HG03196 (cell line): ENCODE results near the gene RBM39.
A peak's percentile ranks its signal among the peaks of the same experiment; 100 is the strongest.
"Not testable (repeated sequence)": the region's sequence is repeated elsewhere in the genome, so short reads cannot be mapped to it uniquely, and the experiment has no call there.

Experiments
- ATAC-seq: cut with Tn5 transposase; IDR thresholded peaks from one replicate; pipeline ENCODE4 v1.9.1; 2021; ENCODE audit not compliant: unreplicated experiment

RBM39 gene

DNA sequence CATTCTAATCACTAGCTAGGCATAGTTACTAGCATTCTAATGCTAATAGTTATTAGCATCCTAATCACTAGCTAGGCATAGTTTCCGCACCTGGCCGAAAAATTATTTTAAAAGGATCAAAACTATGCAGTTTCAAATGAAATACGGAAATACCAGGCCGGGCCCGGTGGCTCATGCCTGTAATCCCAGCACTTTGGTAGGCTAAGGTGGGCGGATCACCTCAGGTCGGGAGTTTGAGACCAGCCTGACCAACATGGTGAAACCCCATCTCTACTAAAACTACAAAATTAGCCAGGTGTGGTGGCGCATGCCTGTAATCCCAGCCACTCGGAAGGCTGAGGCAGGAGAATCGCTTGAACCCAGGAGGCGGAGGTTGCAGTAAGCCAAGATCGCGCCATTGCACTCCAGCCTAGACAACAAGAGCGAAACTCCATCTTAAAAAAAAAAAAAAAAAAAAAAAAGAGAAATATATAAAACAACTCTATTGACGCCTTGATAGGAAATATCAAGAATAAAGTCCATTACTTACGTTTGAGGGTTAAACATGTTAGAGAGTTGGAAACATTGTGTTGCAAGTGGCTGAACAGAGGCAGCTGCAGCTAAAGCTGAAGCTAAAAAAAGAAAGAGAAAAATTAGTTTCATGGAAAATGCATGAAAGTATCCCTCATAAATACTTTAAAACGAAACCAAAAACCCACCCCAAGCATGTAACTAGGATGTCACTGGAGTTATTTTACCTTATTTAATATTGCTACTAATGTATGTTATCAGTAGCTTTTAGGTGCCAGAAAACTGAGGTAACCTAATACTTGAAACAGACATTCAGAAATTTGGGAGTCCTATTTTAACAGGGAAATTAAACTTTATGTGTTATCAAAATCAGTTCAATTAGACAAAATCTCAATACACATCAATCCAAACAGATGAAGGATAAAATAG is 35.2 kb downstream of the RBM39 start:
- ATAC-seq: not testable (repeated sequence)

DNA sequence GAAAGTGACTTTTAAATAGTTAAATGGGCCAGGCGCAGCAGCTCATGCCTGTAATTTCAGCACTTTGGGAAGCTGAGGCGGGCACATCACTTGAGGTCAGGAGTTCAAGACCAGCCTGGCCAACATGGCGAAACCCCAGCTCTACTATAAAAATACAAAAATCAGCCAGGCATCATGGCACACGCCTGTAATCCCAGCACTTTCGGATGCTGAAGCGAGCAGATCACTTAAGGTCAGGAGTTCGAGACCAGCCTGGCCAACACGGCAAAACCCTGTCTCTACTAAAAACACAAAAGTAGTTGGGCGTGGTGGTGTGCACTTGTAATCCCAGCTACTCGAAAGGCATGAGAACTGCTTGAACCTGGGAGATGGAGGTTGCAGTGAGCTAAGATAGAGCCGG is 36.2 kb downstream of the RBM39 start:
- ATAC-seq: not testable (repeated sequence)

DNA sequence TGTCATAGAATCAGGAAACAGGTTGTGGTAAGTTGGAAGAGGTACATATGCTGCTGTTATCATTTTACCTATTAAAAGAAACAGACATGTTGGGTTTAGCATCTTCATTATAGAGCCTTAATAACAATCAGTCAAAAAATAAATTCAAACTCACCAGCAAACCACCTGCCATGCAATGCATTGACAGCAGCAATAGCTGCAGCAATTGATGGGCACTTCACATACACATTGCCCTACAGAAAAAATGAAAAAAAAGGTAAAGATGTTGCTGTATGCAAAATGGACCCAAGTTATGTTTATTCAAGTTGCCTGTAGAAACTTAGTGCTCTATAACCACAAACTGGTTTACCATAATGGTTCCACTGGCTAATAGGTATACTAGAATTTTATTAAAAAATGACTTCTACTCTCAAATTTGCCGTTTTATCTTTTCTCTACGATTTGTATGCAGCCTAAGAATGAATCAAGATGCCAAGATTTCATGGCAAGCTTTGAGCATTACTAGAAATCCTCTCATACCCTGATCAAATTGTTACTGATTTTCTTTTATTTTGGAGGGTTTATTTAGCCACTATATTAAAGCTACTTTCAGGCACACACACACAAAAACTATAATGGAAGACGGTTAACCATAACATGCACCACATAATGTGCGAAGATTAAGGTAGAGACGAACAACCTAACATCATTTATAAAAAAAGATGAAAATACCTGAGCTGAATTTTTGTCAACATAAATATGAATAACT is 37.4 kb downstream of the RBM39 start:
- ATAC-seq: no peak

DNA sequence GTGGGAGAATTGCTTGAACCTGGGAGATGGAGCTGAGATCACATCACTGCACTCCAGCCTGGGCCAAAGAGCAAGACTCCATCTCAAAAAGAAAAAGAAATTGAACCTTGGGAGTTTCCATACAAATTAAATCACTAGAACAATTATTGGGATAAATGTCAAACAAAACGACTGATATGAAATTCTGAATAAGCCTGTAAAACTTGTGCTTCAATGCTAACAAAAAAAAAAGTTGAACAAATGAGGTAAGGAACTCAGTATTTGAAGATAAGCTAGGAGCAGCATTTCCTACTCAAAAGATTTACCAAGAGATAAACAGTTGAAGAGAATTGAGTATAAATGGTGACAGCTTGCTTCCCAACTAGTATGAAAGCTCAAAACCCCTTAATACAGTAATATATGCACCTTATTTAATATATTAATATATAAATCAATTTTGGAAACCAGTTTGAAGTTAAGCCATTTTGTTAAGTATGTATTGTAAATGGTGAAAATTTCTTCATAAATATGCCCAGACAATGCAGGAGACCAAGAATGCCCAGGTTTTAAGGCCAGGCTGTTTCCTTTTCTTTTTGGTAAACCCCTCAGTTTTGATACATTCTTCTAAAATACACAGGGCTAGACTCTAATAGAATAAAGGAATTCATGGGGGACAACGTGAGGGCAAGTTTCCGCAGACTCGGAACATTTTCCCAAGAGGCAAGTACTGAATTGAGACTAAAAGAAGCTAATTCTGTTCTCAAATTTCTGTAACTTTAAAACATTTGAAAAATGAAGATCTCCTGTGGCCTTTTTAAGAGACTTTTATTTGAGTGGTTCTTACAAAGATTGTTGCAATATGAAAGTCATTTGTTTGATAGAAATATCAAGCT is 39.0 kb downstream of the RBM39 start:
- no peak for ATAC-seq

DNA sequence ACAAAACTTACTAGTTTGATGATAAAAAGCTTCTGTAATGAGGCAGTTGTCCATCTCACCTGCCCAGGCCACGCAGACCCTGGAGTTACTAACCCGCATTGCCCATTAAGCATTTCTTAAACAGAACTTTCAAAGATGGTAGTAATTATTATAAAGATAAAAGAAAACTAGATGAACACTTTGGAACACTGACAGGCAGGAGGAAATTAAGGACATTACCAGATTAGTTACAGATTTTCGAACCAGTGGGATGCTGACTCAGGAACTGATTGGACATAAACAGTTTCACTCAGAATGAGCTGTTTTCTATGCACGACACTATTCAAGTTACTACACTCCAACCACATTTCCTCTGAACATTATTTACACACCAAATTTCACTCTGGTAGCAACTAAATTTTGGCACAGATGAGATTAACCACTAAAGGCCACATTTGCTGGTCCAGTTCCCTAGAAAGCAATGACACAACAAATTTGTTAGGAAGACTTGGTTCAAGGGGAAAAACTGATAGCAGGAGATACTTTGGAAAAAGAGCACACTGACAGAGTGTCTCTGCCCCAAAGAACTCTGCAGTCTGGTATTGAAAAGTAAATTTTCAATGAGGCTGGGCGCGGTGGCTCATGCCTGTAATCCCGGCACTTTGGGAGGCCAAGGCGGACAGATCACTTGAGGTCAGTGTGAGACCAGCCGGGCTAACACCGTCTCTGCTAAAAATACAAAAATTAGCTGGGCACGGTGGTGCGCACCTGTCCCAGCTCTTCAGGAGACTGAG is 39.8 kb downstream of the RBM39 start:
- ATAC-seq: no peak

DNA sequence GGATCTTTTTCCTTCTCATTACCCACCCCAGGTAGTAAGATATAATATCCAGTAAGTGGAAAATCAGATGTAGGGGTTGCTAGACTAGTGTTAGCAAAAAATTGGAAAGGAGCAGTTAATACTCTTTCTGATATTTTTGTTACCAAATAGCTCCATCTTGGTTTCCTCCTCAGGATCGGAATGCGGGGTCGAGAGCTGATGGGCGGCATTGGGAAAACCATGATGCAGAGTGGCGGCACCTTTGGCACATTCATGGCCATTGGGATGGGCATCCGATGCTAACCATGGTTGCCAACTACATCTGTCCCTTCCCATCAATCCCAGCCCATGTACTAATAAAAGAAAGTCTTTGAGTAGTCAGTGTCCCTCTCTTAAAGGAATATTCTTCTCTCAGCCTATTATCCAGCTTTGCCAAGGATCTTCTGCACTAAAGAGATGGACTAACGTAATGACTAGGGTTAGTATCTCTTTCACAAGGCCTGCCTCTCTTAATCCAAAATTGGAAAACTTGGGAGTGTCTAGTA is 41.4 kb downstream of the RBM39 start:
- ATAC-seq: no peak

DNA sequence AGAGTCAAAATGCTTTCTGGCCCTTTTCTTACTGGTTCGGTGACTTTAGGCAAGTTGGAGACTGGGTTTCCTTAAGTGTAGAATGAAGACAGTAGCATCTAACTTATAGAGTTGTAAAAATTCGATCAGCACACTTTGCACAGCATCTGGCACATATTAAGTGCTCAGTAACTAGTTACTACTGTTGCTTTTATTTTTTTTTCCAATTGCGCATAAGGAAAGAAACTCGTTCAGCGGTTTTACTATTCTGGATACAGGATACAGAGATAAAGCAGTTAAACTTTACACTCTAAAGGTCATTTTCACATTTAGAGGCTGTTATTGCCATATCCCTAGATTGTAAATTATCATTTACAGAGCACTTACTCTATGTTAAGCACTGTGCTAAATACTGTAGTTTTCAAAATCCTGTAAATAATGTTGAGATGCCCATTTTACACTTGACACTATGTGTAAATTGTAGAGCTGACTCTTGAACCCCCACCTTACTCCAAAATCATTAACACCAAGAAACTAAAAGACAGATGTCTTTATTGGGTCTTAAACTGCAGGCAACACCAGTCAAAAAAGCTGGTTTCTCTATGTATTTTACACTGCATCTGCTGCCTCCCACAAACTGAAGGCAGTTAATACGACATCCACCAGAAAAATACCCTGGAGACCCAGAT is 42.0 kb downstream of the RBM39 start:
- ATAC-seq: no peak

DNA sequence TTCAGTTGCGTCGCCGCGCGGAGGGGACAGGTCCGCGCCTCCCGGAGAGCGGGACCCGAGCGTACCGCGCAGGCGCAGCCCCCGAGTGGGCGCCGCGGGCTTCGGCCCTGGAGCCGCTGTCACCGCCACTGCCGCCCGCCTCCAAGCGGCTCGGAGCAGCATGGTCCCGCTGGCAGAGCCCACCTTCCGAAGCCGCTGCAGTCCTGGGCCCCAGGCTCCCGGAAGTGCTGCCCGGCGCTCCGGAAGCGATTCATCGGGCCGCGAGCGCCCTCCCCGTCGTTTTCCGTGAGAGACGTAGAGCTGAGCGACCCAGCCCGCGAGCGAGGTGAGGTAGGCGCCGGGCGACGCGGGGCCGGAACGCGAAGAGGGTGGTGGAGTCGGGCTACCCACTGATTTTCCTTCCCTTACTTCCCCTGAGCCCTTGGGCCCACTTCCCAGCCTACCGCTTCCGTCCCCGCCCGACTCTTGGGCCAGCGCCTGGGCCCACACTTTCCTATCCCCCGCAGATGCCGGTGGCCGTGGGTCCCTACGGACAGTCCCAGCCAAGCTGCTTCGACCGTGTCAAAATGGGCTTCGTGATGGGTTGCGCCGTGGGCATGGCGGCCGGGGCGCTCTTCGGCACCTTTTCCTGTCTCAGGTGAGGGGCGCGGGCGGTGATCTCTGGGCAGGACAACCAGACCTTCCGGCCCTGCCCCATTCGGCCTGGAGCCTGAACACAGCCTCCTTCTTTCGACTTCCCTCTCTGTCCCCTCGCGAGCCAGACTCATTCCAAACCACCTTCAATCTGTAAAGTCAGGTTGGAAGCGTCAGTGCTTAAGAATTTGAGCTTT is 42.7 kb downstream of the RBM39 start, which contains the start of the genes NFS1 and ROMO1:
Gene NFS1, minus strand, starts transcription at position 226 of the 830 bp plus-strand sequence. Its CDS starts 64 bp downstream, at position 162.
Gene ROMO1, plus strand, starts transcription at position 279 of the 830 bp plus-strand sequence. Its CDS starts 228 bp downstream, at position 507.
- peak; percentile 74 for ATAC-seq

DNA sequence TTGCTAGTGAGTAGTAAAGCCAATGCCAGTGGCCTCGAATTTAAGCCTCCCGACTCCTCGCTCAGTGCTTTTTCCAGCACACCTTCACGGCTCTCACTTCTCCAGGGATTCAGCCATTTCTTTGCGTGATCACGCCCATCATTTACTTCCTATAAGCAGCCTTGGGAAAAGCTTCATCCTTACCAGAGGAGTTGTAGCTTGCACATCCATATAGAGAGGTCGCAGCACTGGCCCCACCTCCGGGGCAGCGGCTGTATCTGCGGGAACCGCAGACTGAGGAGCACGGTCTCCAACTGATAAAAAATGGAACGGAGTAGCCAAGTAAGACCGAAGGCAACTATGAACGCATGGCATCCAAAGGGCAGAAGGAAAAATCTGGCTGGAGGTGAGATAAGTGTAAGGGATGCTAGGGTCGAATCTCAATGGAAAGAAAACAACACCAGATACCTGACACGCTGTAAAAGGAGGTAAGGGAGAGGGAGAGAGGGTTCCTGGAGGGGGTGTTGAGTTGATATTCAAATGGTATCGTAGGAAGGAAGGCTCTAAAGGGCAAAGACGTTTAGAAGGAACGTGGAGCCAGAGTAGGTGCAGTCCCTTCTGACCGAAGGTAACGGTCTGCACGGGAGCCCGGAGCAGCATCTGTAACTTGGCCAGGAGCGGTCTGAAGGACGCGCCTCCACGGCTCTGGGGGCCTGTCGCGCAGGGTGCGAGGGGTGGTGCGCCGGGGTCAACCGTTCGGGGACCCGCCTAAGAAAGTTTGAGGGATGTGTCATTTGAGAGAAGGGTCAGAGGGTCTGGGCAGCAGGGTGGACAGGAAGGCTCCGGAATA is 43.5 kb downstream of the RBM39 start:
- peak; percentile 23 for ATAC-seq

DNA sequence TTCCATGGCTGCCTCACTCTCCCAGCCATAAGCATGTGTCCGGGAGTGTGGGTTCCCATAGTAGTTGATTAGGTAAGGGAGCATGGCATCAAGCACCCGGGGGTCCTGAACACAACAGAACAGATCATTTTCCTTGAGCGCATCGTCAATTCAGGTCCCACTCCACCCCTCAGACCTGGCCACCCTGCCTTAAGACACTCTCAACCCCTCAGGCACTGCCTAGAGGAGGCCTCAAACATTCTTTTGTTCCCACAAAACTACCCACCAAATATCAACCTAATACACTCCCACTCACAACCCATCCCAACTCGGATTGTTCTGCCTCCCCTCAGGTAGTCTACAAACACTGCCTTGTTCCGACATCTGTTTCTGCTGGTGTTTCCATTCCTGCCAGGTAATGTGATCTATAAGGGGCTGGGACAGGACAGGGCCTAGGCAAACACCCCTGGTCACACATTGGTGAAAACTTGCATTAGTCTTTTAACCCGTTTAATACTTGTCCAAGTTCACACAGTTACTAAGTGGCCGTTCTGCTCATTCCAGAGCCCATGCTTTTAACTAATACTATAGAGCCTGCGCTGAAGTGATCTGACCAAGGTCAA is 44.3 kb downstream of the RBM39 start:
- ATAC-seq: no peak

DNA sequence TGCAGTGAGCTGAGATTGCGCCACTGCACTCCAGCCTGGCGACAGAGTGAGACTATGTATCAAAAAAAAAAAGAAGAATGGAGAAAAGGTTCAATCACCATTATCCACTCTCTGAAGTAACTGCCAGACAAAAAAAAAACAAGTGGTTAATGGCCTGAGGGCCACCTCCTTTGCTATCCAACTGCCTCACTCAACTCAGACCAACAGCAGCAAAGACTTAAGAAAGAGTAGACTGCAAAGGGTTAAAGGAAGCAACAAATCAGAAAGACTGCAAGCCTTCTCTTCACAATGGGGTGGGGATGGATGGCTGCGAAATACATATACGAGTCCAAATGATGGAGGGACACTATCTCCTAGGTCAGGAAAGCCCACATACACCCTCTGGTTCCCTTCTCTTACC is 46.1 kb downstream of the RBM39 start:
- ATAC-seq: no peak

DNA sequence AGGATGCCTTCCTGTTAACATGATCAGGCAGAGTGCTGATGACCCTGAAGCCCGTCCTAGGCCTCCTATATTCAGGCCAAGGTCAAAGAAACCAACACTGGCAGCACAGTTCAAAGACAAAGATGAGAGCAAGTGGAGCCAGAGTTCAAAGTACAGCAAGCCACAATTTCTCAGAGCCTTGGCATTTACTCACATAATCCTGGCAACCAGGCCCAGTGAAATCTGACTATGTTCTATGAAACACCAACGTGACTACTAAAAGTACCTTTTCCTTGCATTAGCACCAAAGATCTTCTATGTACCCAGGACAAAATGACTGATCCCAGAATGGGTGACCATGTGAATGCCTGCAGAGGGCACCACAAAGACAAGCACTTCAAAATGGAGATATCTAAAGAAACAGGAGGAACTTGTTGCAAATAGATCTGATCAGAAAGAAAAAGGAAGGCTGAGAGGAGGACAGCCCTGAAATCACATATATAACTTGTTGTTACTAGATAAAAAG is 46.8 kb downstream of the RBM39 start:
- no peak for ATAC-seq

DNA sequence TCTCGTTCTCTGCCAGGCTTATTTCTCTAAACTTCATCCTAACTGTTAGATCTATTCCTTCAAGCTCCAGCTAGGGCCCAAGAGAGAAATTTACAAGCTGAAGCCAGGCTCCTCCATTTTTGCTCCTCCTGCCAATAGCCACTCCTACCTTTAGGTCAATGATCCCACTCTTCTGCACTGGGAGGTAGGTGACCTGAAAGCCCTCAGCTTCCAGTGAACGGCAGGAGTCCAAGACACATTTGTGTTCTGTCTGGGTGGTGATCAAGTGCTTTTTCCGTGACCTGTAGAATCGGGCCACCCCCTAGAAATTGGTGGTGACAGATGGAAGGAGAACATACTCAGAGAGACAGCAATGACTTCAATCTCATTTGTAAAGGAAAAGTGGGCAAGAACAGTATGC is 51.8 kb downstream of the RBM39 start:
- ATAC-seq: no peak

DNA sequence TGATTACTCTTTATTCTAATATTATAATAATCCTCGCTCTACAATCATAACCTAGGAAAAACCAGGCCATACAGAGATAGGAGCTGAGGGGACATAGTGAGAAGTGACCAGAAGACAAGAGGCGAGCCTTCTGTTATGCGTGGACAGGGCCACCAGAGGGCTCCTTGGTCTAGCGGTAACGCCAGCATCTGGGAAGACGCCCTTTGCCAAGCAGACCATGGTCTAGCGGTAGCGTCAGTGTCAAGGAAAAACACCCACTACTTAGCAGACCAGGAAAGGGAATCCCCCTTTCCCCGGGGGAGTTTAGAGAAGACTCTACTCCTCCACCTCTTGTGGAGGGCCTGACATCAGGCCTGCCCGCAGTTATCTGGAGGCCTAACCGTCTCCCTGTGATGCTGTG is 55.2 kb downstream of the RBM39 start:
- not testable (repeated sequence) for ATAC-seq

DNA sequence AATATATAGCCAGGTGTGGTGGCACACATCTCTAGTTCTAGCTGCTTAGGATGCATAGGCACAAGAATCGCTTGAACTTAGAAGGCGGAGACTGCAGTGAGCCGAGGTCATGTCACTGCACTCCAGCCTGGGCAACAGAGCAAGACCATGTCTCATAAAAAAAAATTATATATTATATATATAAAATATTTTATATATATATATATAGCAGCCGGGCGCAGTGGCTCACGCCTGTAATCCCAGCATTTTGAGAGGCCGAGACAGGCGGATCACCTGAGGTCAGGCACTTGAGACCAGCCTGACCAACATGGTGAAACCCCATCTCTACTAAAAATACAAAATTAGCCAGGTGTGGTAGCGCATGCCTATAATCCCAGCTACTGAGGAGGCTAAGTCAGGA is 56.7 kb downstream of the RBM39 start:
- not testable (repeated sequence) for ATAC-seq

DNA sequence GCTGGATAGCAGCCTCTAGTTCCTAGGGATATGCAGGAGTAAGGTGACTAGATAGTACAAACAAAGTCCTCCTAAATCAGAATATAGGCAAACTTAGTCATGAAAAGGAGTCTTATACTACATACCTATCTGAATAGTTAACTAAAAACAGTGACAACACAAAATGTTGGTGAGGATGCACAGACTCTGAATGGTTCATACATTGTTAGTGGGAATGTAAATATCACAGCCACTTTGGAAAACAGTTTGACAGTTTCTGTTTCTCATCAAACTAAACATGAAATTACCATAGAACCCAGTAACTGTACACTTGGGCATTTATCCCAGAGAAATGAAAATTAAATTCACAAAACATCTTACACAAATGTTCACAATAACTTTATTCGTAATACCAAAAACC is 60.1 kb downstream of the RBM39 start:
- ATAC-seq: no peak
